ENCODE measurements around the gene PRKAB2. TPM values are rescaled to one million over a fixed set of nuclear protein-coding genes. Genes with fewer than 3 reads are reported as not detected.

Gene PRKAB2
- total and polyA plus RNA-seq, 4 donors: 13.6 to 24.8 (median 14.3) TPM

- TF ChIP-seq ZBTB33 (IDR thresholded peaks at IDR 0.05) (no peak), RXRA (IDR thresholded peaks at IDR 0.05) (no peak), MAX (IDR thresholded peaks at IDR 0.05) (no peak), GABPA (IDR thresholded peaks at IDR 0.05 in 1 of 2, conservative IDR thresholded peaks at IDR 0.05 in 1 of 2) (no peak), HNF4A (conservative IDR thresholded peaks at IDR 0.05) (no peak)
These were observed 43.9 kb upstream of the PRKAB2 start (continued) for GRCh38 chr1:147216124-147216523.

GRCh38 chr1:147215540-147215916 lies 43.3 kb upstream of the PRKAB2 start:
- no peak overlapping the region for H3K4me3 ChIP-seq (ENCODE audit: low read depth in 1 of 3, low read length in 3 of 3)
- WGBS: 21% methylated on average over 2 of the region's 2 CpGs
- H3K4me1 ChIP-seq (ENCODE audit: control insufficient read depth in 4 of 4, insufficient read depth in 4 of 4, low read length in 3 of 4): peaks cover 11 to 77% (median 55%) of the 10 kb centered on the region in 4 donors
- DNase-seq (ENCODE audit: low spot score): no peak
- H3K9ac ChIP-seq (ENCODE audit: low read depth in 1 of 2, low read length in 2 of 2): no peak overlapping the region
- TF ChIP-seq CTCF (IDR thresholded peaks at IDR 0.05; ENCODE audit: low read depth, low read length, missing input control) (no peak), RXRA (IDR thresholded peaks at IDR 0.05) (peak; percentile 78 to 81), MAX (IDR thresholded peaks at IDR 0.05) (peak; percentile 46), RAD21 (IDR thresholded peaks at IDR 0.05) (peak in 1 of 2 donors; percentile 51), SP1 (IDR thresholded peaks at IDR 0.05) (peak; percentile 58), EGR1 (IDR thresholded peaks at IDR 0.05; ENCODE audit: low read depth in 2 of 2) (peak in 1 of 2 donors; percentile 4), FOXA2 (IDR thresholded peaks at IDR 0.05) (peak; percentile 77), YY1 (IDR thresholded peaks at IDR 0.05) (peak; percentile 67), NR2F2 (IDR thresholded peaks at IDR 0.05) (no peak), HNF4G (IDR thresholded peaks at IDR 0.05) (no peak), TAF1 (conservative IDR thresholded peaks at IDR 0.05) (no peak), JUND (IDR thresholded peaks at IDR 0.05) (peak in 1 of 2 donors; percentile 64), GABPA (IDR thresholded peaks at IDR 0.05 in 1 of 2, conservative IDR thresholded peaks at IDR 0.05 in 1 of 2) (peak in 1 of 2 donors; percentile 14), FOXA1 (IDR thresholded peaks at IDR 0.05) (peak; percentile 68), ZBTB33 (IDR thresholded peaks at IDR 0.05) (peak; percentile 64), HNF4A (conservative IDR thresholded peaks at IDR 0.05) (peak; percentile 52 to 61), ATF3 (IDR thresholded peaks at IDR 0.05) (no peak)
- TF ChIP-seq, protein P1, sequence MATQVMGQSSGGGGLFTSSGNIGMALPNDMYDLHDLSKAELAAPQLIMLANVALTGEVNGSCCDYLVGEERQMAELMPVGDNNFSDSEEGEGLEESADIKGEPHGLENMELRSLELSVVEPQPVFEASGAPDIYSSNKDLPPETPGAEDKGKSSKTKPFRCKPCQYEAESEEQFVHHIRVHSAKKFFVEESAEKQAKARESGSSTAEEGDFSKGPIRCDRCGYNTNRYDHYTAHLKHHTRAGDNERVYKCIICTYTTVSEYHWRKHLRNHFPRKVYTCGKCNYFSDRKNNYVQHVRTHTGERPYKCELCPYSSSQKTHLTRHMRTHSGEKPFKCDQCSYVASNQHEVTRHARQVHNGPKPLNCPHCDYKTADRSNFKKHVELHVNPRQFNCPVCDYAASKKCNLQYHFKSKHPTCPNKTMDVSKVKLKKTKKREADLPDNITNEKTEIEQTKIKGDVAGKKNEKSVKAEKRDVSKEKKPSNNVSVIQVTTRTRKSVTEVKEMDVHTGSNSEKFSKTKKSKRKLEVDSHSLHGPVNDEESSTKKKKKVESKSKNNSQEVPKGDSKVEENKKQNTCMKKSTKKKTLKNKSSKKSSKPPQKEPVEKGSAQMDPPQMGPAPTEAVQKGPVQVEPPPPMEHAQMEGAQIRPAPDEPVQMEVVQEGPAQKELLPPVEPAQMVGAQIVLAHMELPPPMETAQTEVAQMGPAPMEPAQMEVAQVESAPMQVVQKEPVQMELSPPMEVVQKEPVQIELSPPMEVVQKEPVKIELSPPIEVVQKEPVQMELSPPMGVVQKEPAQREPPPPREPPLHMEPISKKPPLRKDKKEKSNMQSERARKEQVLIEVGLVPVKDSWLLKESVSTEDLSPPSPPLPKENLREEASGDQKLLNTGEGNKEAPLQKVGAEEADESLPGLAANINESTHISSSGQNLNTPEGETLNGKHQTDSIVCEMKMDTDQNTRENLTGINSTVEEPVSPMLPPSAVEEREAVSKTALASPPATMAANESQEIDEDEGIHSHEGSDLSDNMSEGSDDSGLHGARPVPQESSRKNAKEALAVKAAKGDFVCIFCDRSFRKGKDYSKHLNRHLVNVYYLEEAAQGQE (IDR thresholded peaks at IDR 0.05): peak; percentile 44
- H3K27me3 ChIP-seq (ENCODE audit: control insufficient read depth in 4 of 4, insufficient read depth in 4 of 4, low read length in 3 of 4): no peaks in the 10 kb centered on the region
- H3K27ac ChIP-seq (ENCODE audit: low read depth in 1 of 2, low read length in 2 of 2): peak overlapping the region; percentile 42 to 44
- H3K36me3 ChIP-seq (ENCODE audit: control insufficient read depth in 4 of 4, insufficient read depth in 3 of 4, low read depth in 1 of 4, low read length in 3 of 4): peaks cover 0 to 37% (median 21%) of the 10 kb centered on the region in 4 donors
- H3K9me3 ChIP-seq (ENCODE audit: control insufficient read depth in 4 of 4, low read length in 3 of 4): no peaks in the 10 kb centered on the region
